Psoas muscle (tissue), 8 donors: ENCODE measurements around the gene HS6ST2. TPM values are rescaled to one million over a fixed set of nuclear protein-coding genes. Genes with fewer than 3 reads are reported as not detected.
A peak's percentile ranks its signal among the peaks of the same experiment; 100 is the strongest.

Experiments used
- ATAC-seq, 4 donors: fragments of 200-7000 bp; cut with Tn5 transposase; one replicate each; pipeline ENCODE4 v1.9.1; 2020; ENCODE audit warnings: moderate library complexity in 3 of 4, mild to moderate bottlenecking in 2 of 4
- DNase-seq, 2 donors: peaks; one replicate each; pipeline ENCODE4 v3.0.0-alpha.2; 2020
- H3K27ac ChIP-seq: fragments of 200-600 bp; one replicate; pipeline ENCODE4 v1.8.0; 2022
- H3K27me3 ChIP-seq, 3 donors: fragments of 200-600 bp in 1 of 3; one replicate each; pipeline versions ENCODE4 v1.6.1 to v1.8.0; 2013 to 2022; ENCODE audit warnings: low read length in 2 of 3, mild to moderate bottlenecking in 2 of 3, moderate library complexity in 1 of 3; ENCODE audit not compliant: insufficient read depth in 3 of 3
- H3K36me3 ChIP-seq, 2 donors: fragments of 200-600 bp in 1 of 2; one replicate each; pipeline versions ENCODE4 v1.6.1 to v1.8.0; 2013 to 2022; ENCODE audit warnings: low read depth in 1 of 2, mild to moderate bottlenecking in 1 of 2, moderate library complexity in 1 of 2; ENCODE audit not compliant: insufficient read depth in 1 of 2
- H3K4me1 ChIP-seq: fragments of 200-600 bp; one replicate; pipeline ENCODE4 v1.8.0; 2022
- H3K4me3 ChIP-seq: fragments of 200-600 bp; one replicate; pipeline ENCODE4 v1.8.0; 2022; ENCODE audit warnings: mild to moderate bottlenecking
- H3K9me3 ChIP-seq: fragments of 200-600 bp; one replicate; pipeline ENCODE4 v1.8.0; 2022
- CTCF ChIP-seq: fragments of 200-600 bp; IDR thresholded peaks from one replicate; pipeline ENCODE4 v1.8.0; 2022; ENCODE audit warnings: antibody characterized with exemption
- WGBS, 3 donors: extraction: QIAGEN DNeasy Blood & Tissue Kit; methylation state at CpG; one replicate each; pipeline versions ENCODE4 v1.1.6 to v1.1.7; 2013; 5-methylcytosine and 5-hydroxymethylcytosine counted together
- intact Hi-C, 2 donors: fragments of 100-400 bp; cut with DNase I; formaldehyde crosslinking; loops; one replicate each; pipeline versions ENCODE4 v1.11.0 to v1.14.2; 2022
- long read RNA-seq, 2 donors: library from polyadenylated mRNA; unstranded; transcript quantifications; one replicate each; pipeline ENCODE4 v2.0.0, GENCODE V29; 2021
- polyA plus RNA-seq, 3 donors: library from polyadenylated mRNA; stranded (reverse); fragments of 200-250 nt; gene quantifications; one replicate each; pipeline ENCODE4 v1.2.3, GENCODE V29; 2013
- total RNA-seq, 4 donors: library from RNA; stranded (reverse); fragmentation: NEBNext Ultra II Directional in 2 of 4; extraction: Animal tissue kit (Norgen Biotek cat#: 25700) in 2 of 4; gene quantifications; one replicate each; pipeline versions ENCODE4 v1.2.1 to v1.2.4, GENCODE V29; 2021 to 2023
- donor health status: healthy with polysubstance abuse.
- donor health status: DM: no; HTN: no; CAD: no; lungs with moderate emphysema.
- donor health status: Bipolar disorder and iron deficiency.
- donor health status: healthy.
- donor health status: DM: yes; HTN: yes; CAD: no.
- donor health status: DM: no; HTN: no; CAD: no.
- donor health status: DM: no; HTN: no; CAD: no.
- donor health status: DM: yes; HTN: yes; CAD: no.

HS6ST2 gene
- 1 to 10 TPM in 3 of 4 donors, under 1 TPM in 1; 0.99 to 10.0 (median 7.7) TPM for total RNA-seq
- 1 to 10 TPM in 1 of 3 donors, under 1 TPM in 2; 0.30 to 1.3 (median 0.48) TPM for polyA plus RNA-seq
- long read RNA-seq, donor 1, partial matches to known transcripts: 0 of 1 reads
- long read RNA-seq, donor 1, other reads (novel, unspliced or antisense): 1 of 1 reads
- long read RNA-seq, donor 2, partial matches to known transcripts: 1 of 3 reads
- long read RNA-seq, donor 2, other reads (novel, unspliced or antisense): 2 of 3 reads

GRCh38 chrX:132958091-132958703, at the start of gene HS6ST2:
HS6ST2 (minus strand) TSS chrX:132958629.
- H3K36me3 ChIP-seq: no peaks in the 10 kb centered on the region
- ATAC-seq (peak; percentile 69 to 78 (median 72)), DNase-seq (peak; percentile 18 to 48)
- H3K4me1 ChIP-seq: no peaks in the 10 kb centered on the region
- peaks cover 0 to 50% (median 0%) of the 10 kb centered on the region in 3 donors for H3K27me3 ChIP-seq
- H3K9me3 ChIP-seq: no peaks in the 10 kb centered on the region
- WGBS, 3 donors: 1 to 36% (median 2%) methylated on average over 27 to 63 of the region's 63 CpGs
- peak within 1 kb of the TSS; percentile 50 for H3K27ac ChIP-seq
- no peak for TF ChIP-seq CTCF
- intact Hi-C loops: loop anchor here (5.0 to 10.0 kb wide), 2 partner anchors 213 to 216 kb away; no protein-coding TSS in a partner anchor
- H3K4me3 ChIP-seq: peak within 1 kb of the TSS; percentile 66

GRCh38 chrX:133007458-133007857, 49.0 kb upstream of the HS6ST2 start:
- Histone ChIP-seq H3K4me1 (no peaks in the 10 kb centered on the region), H3K27me3 (peaks cover 0 to 4% (median 0%) of the 10 kb centered on the region in 3 donors), H3K36me3 (no peaks in the 10 kb centered on the region), H3K4me3 (no peak overlapping the region), H3K27ac (no peak overlapping the region), H3K9me3 (no peaks in the 10 kb centered on the region)
- no peak for DNase-seq
- WGBS, 3 donors: 72 to 88% (median 86%) methylated on average over 3 of the region's 3 CpGs
- no peak for ATAC-seq
- TF ChIP-seq CTCF: no peak
- intact Hi-C loops: no loop called here

DNA sequence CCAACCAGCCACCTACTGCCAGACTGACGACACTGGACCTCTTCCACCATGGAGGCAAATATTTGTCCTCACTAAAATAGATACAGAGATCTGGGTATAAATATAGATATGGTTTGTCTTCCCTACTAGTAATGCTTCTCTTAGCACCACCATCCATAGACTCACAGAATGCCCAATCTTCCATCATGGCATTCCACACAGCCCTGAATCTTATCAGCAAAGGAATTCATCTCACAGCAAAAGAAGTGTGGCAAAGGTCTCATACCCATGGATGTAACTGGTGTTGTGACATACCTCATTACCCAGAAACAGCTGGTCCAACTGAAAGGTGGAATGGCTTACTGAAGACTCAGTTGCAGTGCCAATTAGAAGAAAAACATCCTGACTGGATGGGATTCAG, 47.2 kb upstream of the HS6ST2 start:
- TF ChIP-seq CTCF: no peak
- Histone ChIP-seq H3K36me3 (no peaks in the 10 kb centered on the region), H3K27ac (no peak overlapping the region), H3K4me3 (no peak overlapping the region), H3K27me3 (peaks cover 0 to 4% (median 0%) of the 10 kb centered on the region in 3 donors), H3K9me3 (no peaks in the 10 kb centered on the region), H3K4me1 (no peaks in the 10 kb centered on the region)
- ATAC-seq: no peak
- 42 to 50% (median 45%) methylated on average over 1 of the region's 1 CpG for WGBS, 3 donors
- intact Hi-C loops: no loop called here
- DNase-seq: no peak

DNA sequence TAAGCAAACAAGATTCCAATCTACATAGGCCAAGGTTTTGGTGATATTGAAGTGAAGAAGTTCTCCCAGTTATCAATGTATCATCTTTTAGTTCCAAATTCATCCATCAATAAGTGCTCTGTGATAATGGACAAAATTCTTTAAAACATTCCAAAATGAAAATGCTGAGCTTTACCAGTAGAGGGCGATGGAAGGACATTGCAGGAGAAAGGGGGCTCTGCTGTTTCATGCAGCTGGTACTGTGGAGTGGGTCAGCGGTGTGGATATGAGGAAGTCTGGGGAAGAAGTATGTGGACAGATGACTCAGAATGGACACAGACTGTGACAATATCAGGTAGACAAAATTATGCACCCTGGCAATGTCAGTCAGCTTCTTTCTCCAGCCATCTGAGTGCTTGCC, 46.6 kb upstream of the HS6ST2 start:
- intact Hi-C loops: no loop called here
- no peaks in the 10 kb centered on the region for H3K36me3 ChIP-seq
- no peak for ATAC-seq
- no peak overlapping the region for H3K4me3 ChIP-seq
- 15 to 25% (median 21%) methylated on average over 2 of the region's 2 CpGs for WGBS, 3 donors
- no peaks in the 10 kb centered on the region for H3K4me1 ChIP-seq
- no peak for DNase-seq
- TF ChIP-seq CTCF: peak; percentile 48
- H3K9me3 ChIP-seq: no peaks in the 10 kb centered on the region
- H3K27me3 ChIP-seq: peaks cover 0 to 4% (median 0%) of the 10 kb centered on the region in 3 donors
- no peak overlapping the region for H3K27ac ChIP-seq
